HG03103 (cell line): ENCODE results near the gene TCEAL9.
A peak's percentile ranks its signal among the peaks of the same experiment; 100 is the strongest.
"Not testable (repeated sequence)": the region's sequence is repeated elsewhere in the genome, so short reads cannot be mapped to it uniquely, and the experiment has no call there.

Experiments
- ATAC-seq: cut with Tn5 transposase; IDR thresholded peaks from one replicate; pipeline ENCODE4 v1.9.1; 2021; ENCODE audit warnings: low read depth; ENCODE audit not compliant: unreplicated experiment

The TCEAL9 gene

DNA sequence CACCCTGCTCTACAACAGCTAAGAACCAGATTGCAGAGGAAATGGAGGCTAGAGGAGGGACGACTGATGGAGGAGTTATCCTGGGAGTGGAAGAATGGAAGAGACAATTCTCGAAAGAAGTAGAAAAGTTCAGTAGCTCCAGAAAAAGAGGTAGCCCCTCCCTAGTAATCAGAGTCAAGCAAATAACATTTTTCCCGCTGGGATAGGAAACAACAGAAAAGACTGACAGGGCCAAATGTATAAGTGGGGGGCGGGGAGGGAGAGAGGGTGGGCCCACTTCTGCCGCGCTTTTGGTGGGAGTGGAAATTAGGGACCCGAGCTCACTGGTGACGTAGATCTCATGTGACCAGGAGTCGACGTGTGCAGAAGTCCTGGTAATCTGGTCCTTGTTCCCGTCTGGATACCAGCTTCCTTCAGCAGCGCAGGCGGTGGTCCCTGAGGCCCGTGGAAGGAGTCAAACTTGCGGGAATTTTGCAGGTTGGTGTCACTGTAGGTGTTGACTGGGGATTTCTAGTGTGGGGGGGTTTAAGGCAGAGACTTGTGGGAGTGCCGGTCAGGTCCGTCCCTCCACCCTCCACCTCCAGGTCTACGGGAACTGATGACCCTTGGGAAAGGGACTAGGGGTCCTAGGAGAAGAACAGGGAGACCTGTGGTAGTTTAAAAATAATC, at the start of gene TCEAL9:
TSS of gene TCEAL9 (plus strand) at position 377 of the 669 bp plus-strand sequence. CDS start 1,179 bp downstream, outside the sequence.
- ATAC-seq, result no peak

GRCh38 chrX:103309860-103310554, 46.3 kb upstream of the TCEAL9 start:
- ATAC-seq, result no peak

DNA sequence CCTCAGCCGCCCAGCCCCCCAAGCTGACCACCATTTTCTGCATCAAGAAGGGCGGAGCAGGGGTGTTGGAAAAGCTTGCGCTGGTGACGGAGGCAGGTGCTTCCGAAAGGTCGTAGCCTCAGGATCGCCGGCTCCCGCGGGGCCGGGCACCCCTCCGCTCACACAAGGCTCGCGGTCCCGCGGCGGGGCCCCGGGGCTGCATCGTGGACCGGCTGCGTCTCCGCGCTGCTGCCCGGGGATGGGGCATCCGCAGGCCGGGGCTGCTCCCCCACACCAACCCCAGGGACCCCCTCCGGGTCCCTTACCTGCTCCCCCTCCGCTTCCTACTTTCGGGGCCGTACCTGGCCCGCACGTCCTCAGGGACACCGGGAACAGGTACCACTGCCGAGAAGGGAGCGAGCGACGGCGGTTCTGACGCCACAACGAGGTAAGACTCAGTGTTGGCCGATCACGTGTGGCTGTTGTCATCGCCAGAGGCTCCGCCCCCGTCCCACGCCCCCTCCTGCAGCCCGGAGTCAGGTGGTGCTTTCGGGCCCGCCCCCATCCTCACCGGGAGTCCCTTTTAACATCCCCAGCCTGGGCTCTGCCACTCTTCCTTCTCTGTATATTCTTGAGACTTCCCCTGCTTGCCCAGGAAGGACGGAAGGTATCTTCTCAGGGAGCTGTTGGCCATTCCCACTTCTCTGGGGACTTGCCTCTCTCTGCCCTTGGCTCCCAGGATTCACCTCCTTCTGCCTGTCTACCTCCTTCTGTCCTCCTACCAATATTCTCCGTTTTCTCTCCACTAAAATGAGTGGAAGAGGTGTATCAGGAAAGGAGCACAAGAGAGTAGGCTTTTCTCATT, 45.5 kb upstream of the TCEAL9 start, which contains the start of gene BEX2:
TSS of gene BEX2 (minus strand) at position 436 of the 844 bp plus-strand sequence. CDS start 1,014 bp downstream, outside the sequence.
- peak; percentile 98 for ATAC-seq

- ATAC-seq, result no peak
Measured at GRCh38 chrX:103311399-103311780, 44.9 kb upstream of the TCEAL9 start.

DNA sequence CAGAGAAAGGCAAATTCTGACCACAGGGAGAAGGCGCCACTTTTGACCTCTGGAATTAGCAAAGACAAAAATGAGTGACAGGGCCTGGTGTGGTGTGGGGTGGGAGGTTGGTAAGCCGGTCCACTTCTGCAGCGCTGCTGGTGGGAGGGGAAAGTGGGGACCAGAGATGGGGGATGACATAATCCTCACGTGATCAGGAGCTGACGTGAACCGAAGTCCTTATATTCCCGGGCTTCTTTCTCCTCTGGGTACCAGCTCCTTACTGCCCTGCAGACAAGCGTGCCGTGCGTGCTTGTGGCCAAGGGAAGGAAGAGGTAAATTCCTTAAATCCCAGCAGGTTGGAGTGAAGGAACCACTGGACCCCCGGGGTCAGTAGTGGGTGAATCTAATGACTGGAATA, 26.3 kb upstream of the TCEAL9 start, which contains the start of gene TCEAL7:
TSS of gene TCEAL7 (plus strand) at position 249 of the 400 bp plus-strand sequence. CDS start 1,165 bp downstream, outside the sequence.
- ATAC-seq, result no peak

DNA sequence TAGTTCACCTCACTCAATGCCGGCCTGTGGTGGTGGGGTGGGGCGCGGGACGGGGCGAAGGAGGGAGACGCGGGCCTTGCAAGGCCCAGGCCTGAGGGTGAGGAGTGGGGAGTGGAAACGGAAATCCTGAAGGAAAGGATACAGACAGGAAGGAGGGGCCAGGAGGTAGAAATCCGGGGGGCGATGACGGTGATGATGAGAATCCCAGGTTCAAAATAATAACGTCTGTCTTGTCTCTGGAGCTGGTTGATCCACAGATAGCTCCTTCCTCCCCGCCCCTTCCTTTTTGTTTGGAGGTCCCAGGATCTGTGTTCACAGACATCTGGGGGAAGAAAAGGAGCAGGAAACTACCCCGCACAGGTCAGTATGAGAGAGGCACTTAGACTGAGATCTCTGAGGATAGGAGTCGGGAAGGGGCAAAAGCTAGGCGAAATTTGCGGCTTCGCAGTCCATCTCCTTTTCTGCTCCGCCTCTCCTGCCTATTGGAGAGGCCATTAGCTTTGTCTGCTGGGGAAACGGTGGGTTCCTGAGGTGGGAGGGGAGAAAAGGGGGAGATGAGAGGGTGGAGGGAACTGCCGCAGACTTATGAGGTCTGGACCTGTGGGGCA, 25.5 kb upstream of the TCEAL9 start:
- ATAC-seq, result no peak

- no peak for ATAC-seq
Measured at GRCh38 chrX:103338663-103339062, 17.6 kb upstream of the TCEAL9 start.

DNA sequence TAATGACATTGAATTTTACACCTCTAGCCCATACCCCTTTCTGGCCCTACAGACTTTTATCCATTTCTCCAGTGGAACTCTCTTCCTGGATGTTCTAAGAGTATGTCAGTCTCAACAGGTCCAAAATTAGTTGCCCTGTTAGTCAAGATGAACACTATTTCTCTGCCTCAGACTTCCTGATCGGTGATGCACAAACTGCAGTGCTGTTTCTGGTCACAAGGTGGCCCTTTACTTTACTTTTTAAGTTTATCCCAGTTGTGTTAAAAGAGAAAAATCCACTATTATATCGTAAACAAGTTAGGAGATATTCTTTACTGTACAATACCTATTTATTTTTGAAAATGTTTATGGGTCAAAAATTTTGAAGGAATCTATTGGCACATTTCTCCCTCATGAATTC, 13.2 kb upstream of the TCEAL9 start:
- ATAC-seq, result peak; percentile 61

DNA sequence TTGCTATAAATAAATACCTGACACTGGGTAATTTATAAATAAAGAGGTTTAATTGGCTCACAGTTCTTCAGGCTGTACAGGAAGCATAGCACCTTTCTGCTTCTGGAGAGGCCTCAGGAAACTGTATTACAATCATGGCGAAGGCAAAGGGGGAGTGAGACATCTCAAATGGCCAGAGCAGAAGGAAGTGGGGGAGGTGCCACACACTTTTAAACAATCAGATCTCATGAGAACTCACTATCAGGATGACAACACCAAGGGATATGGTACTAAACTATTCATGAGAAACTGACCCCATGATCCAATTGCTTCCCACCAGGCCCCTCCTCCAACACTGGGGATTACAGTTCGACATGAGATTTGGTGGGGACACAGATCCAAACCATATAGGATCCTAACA, 11.7 kb upstream of the TCEAL9 start:
- no peak for ATAC-seq

- no peak for ATAC-seq
Measured at GRCh38 chrX:103347682-103348397, 8.5 kb upstream of the TCEAL9 start.

DNA sequence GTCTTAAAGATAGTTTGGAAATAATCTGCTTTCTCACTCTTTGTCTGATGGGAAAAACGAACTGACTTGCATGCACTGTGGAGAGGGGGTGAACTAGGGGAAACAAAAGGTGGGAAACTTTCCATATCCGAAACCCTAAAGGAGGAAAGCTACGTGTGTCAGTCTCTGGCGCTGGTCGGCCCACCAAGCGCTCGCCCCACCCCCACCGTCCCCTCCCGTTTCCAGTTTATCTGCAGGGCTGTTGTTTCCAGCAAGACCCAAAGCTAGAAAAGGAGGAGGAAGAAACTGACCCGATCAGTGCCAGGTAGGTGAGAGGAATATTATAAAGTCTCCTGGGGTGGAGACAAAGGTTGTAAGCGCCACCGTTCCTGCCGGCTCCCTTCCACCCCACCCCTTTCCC, 552 bp downstream of the TCEAL9 start:
- ATAC-seq, result no peak

- ATAC-seq, result no peak
Measured at GRCh38 chrX:103357871-103358270, 1.6 kb downstream of the TCEAL9 start.

GRCh38 chrX:103359605-103360004, 3.3 kb downstream of the TCEAL9 start:
- ATAC-seq, result not testable (repeated sequence)

DNA sequence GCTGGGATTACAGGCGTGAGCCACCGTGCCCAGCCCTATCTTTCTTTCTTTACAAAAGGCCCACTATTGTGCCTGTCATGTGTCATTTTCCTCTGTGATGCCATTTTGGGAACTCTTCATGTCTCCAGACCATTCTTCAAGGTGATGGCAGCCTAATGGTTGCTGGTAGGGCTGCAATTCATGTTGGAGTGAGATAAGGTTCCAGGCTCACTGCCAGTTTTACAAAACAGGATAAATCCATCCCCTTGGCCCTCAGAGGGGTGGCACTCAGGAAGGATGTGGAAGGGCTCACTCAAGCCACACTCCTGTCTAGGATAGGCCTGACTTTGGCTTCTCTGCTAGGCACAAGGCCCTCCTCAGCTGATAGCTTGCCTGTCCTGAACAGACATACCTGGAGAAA, 3.8 kb downstream of the TCEAL9 start:
- ATAC-seq, result no peak

DNA sequence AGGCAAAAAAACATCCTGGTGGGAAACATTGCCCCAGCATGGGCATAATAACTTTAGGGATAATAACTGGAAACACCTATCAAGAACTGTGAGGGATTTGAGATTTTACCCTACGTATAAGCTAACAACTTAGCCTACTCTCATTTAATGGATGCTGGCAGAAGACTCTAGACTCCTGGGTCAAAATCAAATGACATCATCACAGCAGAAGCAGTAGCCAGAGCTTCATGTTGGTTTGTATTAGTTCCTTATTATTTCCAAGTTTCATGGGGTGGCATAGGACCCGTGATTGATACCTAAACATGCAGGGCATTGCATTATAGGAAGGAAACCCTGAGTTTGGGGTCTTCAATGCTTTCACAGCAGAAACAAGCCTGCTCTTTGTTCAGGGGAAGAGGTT, 4.6 kb downstream of the TCEAL9 start:
- ATAC-seq, result no peak

DNA sequence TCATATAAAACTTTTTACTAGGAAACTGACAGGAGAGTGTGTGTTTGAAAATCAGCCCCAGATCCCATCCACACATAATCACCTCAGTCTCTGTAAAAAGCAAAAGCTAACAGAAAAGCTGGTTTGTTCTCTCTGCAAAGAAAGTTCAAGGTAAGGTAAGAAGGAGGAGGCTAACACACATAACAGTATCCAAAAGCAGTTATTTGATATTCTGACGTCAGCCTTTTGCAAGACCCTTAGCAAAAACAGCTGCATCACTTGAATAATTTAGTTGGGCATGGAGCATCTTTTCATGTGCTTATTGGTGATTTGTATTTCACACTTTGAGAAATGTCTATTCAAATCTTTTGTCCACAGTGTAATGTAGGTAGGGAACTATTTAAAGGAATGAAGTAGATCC, 5.5 kb downstream of the TCEAL9 start:
- ATAC-seq, result no peak

DNA sequence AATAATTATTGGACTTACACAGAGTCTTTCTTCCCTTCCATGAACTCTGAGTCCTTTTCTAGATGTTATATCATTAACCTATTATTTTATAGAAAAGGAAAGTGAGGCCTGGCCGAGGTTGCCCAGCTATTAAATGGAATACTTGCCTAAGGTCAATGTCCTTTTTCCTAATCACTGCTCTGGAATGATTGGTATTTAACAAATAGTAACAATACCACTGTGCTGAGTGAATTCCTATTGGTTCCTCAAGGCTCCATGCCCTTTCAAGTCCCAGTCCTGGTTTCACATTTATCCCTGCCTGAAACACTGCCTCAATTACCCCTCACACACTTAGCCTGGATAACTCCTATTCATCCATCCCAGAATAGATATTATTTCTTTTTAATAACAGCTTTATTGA, 6.2 kb downstream of the TCEAL9 start:
- ATAC-seq, result no peak

DNA sequence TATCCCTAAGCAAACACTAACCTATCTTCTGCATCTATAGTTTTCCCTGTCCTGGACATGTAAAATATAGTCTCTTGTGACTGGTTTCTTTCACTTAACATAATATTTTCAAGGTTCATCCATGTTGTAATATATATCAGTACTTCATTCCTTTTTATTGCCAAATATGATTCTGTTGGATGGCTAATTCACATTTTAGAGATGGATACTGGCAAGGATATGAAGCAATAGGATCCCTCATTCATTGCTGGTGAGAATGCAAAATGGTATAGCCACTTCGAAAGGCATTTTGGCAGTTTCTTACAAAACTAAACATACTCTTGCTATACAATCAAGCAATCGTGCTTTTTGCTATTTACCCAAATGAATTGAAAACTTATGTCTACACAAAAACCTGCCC, 6.7 kb downstream of the TCEAL9 start:
- ATAC-seq, result no peak

DNA sequence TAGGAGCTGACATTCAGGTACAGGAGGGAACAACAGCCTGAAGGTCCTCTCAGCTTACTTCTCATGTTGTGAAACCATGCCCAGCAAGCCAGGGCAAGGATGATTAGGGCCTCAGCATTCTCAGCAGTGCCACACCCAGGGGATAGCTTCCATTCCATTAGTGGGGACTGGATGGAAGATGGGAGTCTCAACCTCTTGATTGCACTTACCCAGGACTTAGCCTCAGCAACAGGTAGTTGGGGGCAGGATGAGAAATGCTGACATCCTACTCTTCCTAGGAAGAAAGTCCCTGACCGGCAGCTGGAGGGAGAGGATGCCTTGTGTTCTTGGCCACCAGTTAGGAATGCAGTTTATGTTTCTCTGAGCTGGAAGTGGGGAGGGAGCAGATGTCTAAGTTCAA, 11.2 kb downstream of the TCEAL9 start:
- ATAC-seq, result no peak

DNA sequence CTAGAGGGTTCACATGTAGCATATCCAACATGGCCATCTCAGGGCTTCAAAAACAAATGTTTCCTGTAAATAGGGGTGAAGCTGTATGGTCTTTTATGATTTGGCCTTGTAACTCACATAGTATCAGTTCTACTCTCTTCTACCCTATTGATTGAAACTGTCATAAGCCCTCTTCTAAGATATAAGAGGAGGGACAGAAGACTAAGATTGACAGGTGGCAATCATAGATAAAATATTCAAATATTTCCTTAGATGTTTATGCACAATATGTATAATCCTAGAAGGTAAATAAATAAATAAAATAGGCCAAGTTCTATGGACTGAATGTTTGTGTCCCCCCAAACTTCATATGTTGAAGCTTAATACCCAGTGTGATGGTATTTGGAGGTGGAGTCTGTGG, 13.2 kb downstream of the TCEAL9 start:
- no peak for ATAC-seq
